GM18507 (cell line): Measurements from ENCODE around the gene RBMY1A1.
"Not testable (repeated sequence)": the region's sequence is repeated elsewhere in the genome, so short reads cannot be mapped to it uniquely, and the experiment has no call there.

Experiments
- DNase-seq: peaks from one replicate; pipeline ENCODE4 v3.0.0; 2011; ENCODE audit warnings: low read depth; ENCODE audit not compliant: insufficient read length; ENCODE audit errors: extremely low spot score
- FAIRE-seq: peaks from 2 replicates; lab custom pipeline; 2011; peaks lifted over from hg19 to GRCh38; lab: Jason Lieb, UNC

RBMY1A1 gene

GRCh38 chrY:21534579-21534978, at the start of gene RBMY1A1:
TSS of gene RBMY1A1 (plus strand) at chrY:21534879. CDS start at chrY:21536892, 2,013 bp downstream.
- not testable (repeated sequence) for DNase-seq, FAIRE-seq

- not testable (repeated sequence) for FAIRE-seq, DNase-seq
Observed at GRCh38 chrY:21511038-21511437, 23.6 kb upstream of the RBMY1A1 start, which contains the start of gene RBMY1B. TSS of gene RBMY1B (plus strand) at chrY:21511338. CDS start at chrY:21513351, 2,013 bp downstream.

GRCh38 chrY:21559316-21559984, 24.8 kb downstream of the RBMY1A1 start:
- not testable (repeated sequence) for DNase-seq
- peak; percentile 66 for FAIRE-seq

- FAIRE-seq (no peak), DNase-seq (no peak)
Observed at GRCh38 chrY:21585449-21585848, 50.8 kb downstream of the RBMY1A1 start.

- not testable (repeated sequence) for DNase-seq, FAIRE-seq
Observed at GRCh38 chrY:21586454-21586853, 51.8 kb downstream of the RBMY1A1 start.

DNA sequence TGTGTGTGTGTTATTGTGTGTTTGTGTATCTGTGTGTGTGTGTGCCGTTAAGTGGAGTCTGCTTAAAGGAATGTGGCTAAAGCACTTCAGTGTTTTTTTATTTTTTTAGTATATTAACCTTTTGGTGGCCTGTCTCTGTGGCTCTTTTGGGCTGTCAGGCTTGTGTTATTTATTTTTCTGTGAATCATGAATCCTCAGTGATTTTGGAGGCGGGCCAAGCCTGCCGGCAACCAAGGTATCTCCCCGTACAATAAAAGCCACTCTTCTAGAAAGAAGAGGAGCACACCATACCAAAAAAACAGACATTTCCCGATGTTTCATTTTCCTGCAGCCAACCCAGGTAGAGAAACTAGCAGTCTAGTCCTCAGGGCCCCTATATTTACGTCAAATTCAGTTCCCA, 57.4 kb downstream of the RBMY1A1 start:
- DNase-seq, result no peak
- FAIRE-seq, result no peak

- not testable (repeated sequence) for DNase-seq, FAIRE-seq
Observed at GRCh38 chrY:21596287-21596686, 61.6 kb downstream of the RBMY1A1 start.
